ENCODE results near the gene PDXDC1. TPM values are rescaled to one million over a fixed set of nuclear protein-coding genes. Genes with fewer than 3 reads are reported as not detected.
"Not testable (repeated sequence)": the region's sequence is repeated elsewhere in the genome, so short reads cannot be mapped to it uniquely, and the experiment has no call there.

PDXDC1 gene, protein sequence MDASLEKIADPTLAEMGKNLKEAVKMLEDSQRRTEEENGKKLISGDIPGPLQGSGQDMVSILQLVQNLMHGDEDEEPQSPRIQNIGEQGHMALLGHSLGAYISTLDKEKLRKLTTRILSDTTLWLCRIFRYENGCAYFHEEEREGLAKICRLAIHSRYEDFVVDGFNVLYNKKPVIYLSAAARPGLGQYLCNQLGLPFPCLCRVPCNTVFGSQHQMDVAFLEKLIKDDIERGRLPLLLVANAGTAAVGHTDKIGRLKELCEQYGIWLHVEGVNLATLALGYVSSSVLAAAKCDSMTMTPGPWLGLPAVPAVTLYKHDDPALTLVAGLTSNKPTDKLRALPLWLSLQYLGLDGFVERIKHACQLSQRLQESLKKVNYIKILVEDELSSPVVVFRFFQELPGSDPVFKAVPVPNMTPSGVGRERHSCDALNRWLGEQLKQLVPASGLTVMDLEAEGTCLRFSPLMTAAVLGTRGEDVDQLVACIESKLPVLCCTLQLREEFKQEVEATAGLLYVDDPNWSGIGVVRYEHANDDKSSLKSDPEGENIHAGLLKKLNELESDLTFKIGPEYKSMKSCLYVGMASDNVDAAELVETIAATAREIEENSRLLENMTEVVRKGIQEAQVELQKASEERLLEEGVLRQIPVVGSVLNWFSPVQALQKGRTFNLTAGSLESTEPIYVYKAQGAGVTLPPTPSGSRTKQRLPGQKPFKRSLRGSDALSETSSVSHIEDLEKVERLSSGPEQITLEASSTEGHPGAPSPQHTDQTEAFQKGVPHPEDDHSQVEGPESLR
- 36.0 TPM for total RNA-seq

DNA sequence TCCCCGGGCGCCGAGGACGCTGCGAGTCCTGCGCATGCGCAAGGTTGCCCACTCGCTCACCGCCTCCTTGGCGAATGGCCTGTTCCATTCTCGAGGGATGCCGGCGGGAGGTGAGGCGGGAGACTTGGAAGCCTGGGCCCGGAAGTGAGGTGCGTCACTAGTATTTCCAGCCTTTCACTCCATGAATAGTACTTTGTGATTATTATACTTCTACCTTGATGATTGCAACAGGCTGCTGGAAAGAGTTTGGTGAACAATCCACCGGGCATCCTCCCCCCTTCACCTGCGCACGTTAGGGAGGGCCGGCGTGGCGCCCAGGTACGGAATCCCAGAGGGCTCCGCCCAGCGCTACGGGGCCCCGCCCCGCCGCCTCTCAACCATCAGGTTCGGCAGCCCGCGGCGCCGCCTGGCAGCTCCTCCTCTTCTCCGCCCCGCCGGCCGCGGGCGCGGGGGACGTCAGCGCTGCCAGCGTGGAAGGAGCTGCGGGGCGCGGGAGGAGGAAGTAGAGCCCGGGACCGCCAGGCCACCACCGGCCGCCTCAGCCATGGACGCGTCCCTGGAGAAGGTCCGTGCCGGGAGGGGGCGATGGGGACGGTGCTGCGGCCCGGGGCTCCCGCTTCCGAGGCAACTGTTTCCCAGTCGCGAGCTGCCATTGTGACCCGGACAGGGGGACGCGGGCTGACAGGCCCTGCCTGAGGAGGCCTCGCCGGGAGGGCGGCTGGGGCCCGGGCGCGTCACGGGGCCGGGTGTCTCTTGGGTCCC is at the start of gene PDXDC1:
Gene PDXDC1 (plus strand): TSS at position 371 of the 762 bp plus-strand sequence. CDS start 174 bp downstream, at position 545.
- Histone ChIP-seq H3K9ac (ENCODE audit: low read depth in 1 of 3, low read length in 3 of 3) (peak within 1 kb of the TSS; percentile 85 to 93 (median 92)), H3K4me3 (ENCODE audit: low read length in 3 of 3) (peak within 1 kb of the TSS; percentile 75 to 93 (median 91)), H3K27ac (ENCODE audit: low read depth, low read length) (peak within 1 kb of the TSS; percentile 82)
- not testable (repeated sequence) for H3K36me3 ChIP-seq (ENCODE audit: control insufficient read depth in 3 of 3, insufficient read depth in 3 of 3, low read length in 3 of 3); H3K9me3 ChIP-seq (ENCODE audit: control insufficient read depth in 3 of 3, low read length in 3 of 3); H3K4me1 ChIP-seq (ENCODE audit: control insufficient read depth in 3 of 3, insufficient read depth in 3 of 3, low read length in 3 of 3); H3K27me3 ChIP-seq (ENCODE audit: control insufficient read depth in 3 of 3, insufficient read depth in 3 of 3, low read length in 3 of 3)

DNA sequence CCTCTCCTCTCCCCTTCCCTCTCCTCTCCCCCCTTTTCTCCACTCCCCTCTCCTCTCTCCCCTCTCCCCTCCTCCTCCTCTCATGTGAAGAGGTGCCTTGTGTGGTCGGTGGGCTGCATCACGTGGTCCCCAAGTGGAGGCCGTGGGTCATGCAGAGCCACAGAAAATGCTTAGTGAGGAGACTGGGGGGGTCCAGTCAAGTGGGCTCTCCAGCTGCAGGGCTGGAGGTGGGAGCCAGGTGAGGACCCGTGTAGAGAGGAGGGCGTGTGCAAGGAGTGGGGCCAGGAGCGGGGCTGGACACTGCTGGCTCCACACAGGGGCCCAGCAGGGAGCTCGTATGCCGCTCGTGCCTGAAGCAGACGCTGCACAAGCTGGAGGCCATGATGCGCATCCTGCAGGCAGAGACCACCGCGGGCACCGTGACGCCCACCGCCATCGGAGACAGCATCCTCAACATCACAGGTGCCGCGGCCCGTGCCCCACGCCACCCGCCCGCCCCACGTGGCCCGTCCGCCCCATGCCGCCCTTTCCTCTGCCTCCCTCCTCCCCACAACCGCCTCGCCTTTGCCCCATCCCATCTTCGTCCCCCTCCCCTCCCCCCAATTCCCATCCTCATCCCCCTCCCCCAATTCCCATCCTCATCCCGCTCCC is 46.6 kb upstream of the PDXDC1 start:
- not testable (repeated sequence) for H3K4me1 ChIP-seq (ENCODE audit: control insufficient read depth in 3 of 3, insufficient read depth in 3 of 3, low read length in 3 of 3); H3K27ac ChIP-seq (ENCODE audit: low read depth, low read length); H3K4me3 ChIP-seq (ENCODE audit: low read length in 3 of 3); H3K27me3 ChIP-seq (ENCODE audit: control insufficient read depth in 3 of 3, insufficient read depth in 3 of 3, low read length in 3 of 3); H3K9me3 ChIP-seq (ENCODE audit: control insufficient read depth in 3 of 3, low read length in 3 of 3); H3K9ac ChIP-seq (ENCODE audit: low read depth in 1 of 3, low read length in 3 of 3); H3K36me3 ChIP-seq (ENCODE audit: control insufficient read depth in 3 of 3, insufficient read depth in 3 of 3, low read length in 3 of 3)

DNA sequence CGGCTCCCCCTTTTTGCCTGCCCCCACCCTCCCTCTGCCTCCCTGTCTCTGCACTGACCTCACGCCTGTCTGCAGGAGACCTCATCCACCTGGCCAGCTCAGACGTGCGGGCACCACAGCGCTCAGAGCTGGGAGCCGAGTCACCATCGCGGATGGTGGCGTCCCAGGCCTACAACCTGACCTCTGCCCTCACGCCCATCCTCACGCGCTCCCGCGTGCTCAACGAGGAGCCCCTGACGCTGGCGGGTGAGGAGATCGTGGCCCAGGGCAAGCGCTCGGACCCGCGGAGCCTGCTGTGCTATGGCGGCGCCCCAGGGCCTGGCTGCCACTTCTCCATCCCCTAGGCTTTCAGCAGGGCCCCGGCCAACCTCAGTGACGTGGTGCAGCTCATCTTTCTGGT is 45.6 kb upstream of the PDXDC1 start:
- H3K4me1 ChIP-seq (ENCODE audit: control insufficient read depth in 3 of 3, insufficient read depth in 3 of 3, low read length in 3 of 3); H3K27ac ChIP-seq (ENCODE audit: low read depth, low read length); H3K36me3 ChIP-seq (ENCODE audit: control insufficient read depth in 3 of 3, insufficient read depth in 3 of 3, low read length in 3 of 3); H3K9me3 ChIP-seq (ENCODE audit: control insufficient read depth in 3 of 3, low read length in 3 of 3); H3K27me3 ChIP-seq (ENCODE audit: control insufficient read depth in 3 of 3, insufficient read depth in 3 of 3, low read length in 3 of 3); H3K4me3 ChIP-seq (ENCODE audit: low read length in 3 of 3); H3K9ac ChIP-seq (ENCODE audit: low read depth in 1 of 3, low read length in 3 of 3): not testable (repeated sequence)

DNA sequence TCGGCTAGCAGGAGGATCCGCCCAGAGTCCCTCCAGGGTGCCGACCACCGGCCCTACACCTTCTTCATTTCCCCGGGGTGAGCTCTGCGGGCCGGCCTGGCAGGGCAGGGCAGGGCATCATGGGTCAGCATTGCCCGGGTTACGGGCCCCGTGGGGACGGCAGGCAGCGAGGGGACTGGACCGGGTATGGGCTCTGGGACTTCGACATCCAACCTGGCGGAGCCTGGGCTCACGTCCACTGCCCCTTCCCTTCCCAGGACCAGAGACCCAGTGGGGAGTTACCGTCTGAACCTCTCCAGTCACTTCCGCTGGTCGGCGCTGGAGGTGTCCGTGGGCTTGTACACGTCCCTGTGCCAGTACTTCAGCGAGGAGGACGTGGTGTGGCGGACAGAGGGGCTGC is 44.6 kb upstream of the PDXDC1 start:
- H3K9ac ChIP-seq (ENCODE audit: low read depth in 1 of 3, low read length in 3 of 3); H3K9me3 ChIP-seq (ENCODE audit: control insufficient read depth in 3 of 3, low read length in 3 of 3); H3K36me3 ChIP-seq (ENCODE audit: control insufficient read depth in 3 of 3, insufficient read depth in 3 of 3, low read length in 3 of 3); H3K4me1 ChIP-seq (ENCODE audit: control insufficient read depth in 3 of 3, insufficient read depth in 3 of 3, low read length in 3 of 3); H3K27me3 ChIP-seq (ENCODE audit: control insufficient read depth in 3 of 3, insufficient read depth in 3 of 3, low read length in 3 of 3); H3K27ac ChIP-seq (ENCODE audit: low read depth, low read length); H3K4me3 ChIP-seq (ENCODE audit: low read length in 3 of 3): not testable (repeated sequence)

DNA sequence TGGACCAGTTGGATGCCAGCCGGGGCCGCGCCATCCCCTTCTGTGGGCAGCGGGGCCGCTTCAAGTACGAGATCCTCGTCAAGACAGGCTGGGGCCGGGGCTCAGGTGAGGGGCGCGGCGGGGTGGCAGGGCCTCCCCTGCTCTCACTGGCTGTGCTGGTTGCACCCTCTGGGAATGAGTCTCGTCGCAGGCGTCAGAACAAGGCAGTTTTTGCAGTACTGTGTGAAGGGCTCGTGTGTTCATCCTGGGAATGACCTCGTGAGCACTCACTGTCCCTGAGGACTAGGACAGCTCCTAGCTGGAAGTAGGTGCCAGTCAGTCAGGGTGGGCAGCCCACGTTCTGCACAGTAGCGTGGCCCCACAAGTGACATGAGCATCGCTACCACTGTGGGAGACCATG is 43.9 kb upstream of the PDXDC1 start:
- H3K9ac ChIP-seq (ENCODE audit: low read depth in 1 of 3, low read length in 3 of 3); H3K27ac ChIP-seq (ENCODE audit: low read depth, low read length); H3K36me3 ChIP-seq (ENCODE audit: control insufficient read depth in 3 of 3, insufficient read depth in 3 of 3, low read length in 3 of 3); H3K4me1 ChIP-seq (ENCODE audit: control insufficient read depth in 3 of 3, insufficient read depth in 3 of 3, low read length in 3 of 3); H3K4me3 ChIP-seq (ENCODE audit: low read length in 3 of 3); H3K9me3 ChIP-seq (ENCODE audit: control insufficient read depth in 3 of 3, low read length in 3 of 3); H3K27me3 ChIP-seq (ENCODE audit: control insufficient read depth in 3 of 3, insufficient read depth in 3 of 3, low read length in 3 of 3): not testable (repeated sequence)

DNA sequence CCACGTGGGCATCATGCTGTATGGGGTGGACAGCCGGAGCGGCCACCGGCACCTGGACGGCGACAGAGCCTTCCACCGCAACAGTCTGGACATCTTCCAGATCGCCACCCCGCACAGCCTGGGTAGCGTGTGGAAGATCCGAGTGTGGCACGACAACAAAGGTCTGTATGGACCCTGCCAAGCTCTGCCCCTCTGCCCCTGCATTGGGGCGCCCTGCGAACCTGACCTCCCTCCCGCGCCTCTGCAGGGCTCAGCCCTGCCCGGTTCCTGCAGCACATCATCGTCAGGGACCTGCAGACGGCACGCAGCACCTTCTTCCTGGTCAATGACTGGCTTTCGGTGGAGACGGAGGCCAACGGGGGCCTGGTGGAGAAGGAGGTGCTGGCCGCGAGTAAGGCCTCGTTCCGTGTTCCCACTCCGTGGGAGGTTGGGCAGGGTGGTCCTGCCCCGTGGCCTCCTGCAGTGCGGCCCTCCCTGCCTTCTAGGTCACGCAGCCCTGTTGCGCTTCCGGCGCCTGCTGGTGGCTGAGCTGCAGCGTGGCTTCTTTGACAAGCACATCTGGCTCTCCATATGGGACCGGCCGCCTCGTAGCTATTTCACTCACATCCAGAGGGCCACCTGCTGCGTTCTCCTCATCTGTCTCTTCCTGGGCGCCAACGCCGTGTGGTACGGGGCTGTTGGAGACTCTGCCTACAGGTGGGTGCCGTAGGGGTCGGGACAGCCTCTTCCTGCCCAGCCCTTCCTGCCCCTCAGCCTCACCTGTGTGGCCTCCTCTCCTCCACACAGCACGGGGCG is 42.0 kb upstream of the PDXDC1 start:
- not testable (repeated sequence) for H3K9me3 ChIP-seq (ENCODE audit: control insufficient read depth in 3 of 3, low read length in 3 of 3); H3K4me1 ChIP-seq (ENCODE audit: control insufficient read depth in 3 of 3, insufficient read depth in 3 of 3, low read length in 3 of 3); H3K27me3 ChIP-seq (ENCODE audit: control insufficient read depth in 3 of 3, insufficient read depth in 3 of 3, low read length in 3 of 3); H3K4me3 ChIP-seq (ENCODE audit: low read length in 3 of 3); H3K9ac ChIP-seq (ENCODE audit: low read depth in 1 of 3, low read length in 3 of 3); H3K27ac ChIP-seq (ENCODE audit: low read depth, low read length); H3K36me3 ChIP-seq (ENCODE audit: control insufficient read depth in 3 of 3, insufficient read depth in 3 of 3, low read length in 3 of 3)

DNA sequence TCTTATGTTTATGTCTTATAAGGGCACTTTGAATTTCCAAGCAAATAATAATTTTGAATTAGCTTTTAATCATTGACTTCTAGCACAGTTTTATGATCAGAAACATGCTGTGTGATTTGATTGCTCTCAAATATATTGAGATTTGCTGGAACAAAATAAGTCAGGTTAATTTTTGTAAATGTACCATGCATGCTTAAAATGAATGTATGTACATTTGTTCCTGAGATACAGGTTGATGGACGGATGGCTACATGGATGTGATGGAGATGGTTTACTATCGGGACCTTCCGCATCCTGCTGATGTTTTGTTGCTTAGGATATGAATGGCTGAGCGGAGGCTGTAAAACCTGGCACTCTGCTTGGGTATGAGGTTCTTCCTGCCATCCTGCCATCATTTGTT is 37.7 kb upstream of the PDXDC1 start, which contains the start of gene NPIPA1:
Gene NPIPA1 (plus strand): TSS at position 301 of the 400 bp plus-strand sequence. CDS start 0 bp downstream, at position 301.
- H3K36me3 ChIP-seq (ENCODE audit: control insufficient read depth in 3 of 3, insufficient read depth in 3 of 3, low read length in 3 of 3); H3K9ac ChIP-seq (ENCODE audit: low read depth in 1 of 3, low read length in 3 of 3); H3K27ac ChIP-seq (ENCODE audit: low read depth, low read length); H3K4me3 ChIP-seq (ENCODE audit: low read length in 3 of 3); H3K4me1 ChIP-seq (ENCODE audit: control insufficient read depth in 3 of 3, insufficient read depth in 3 of 3, low read length in 3 of 3); H3K9me3 ChIP-seq (ENCODE audit: control insufficient read depth in 3 of 3, low read length in 3 of 3); H3K27me3 ChIP-seq (ENCODE audit: control insufficient read depth in 3 of 3, insufficient read depth in 3 of 3, low read length in 3 of 3): not testable (repeated sequence)

DNA sequence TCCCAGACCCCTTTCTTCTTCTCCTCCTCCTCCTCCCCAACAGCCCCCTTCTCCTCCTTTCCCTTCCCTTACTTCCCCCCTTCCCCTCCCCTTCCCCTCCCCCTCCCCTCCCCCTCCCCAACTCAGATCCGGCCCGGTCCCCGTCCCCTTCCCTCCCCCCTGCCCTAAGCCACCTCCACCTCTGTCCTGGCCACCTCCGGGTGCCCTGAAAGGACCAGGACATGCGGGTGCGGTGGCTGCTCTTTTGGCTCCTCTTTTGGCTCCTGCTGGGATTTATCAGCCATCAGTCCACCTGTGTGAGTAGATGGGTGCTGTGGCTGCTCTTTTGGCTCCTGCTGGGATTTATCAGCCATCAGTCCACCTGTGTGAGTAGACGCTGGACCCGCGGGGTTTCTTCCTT is 36.8 kb upstream of the PDXDC1 start:
- not testable (repeated sequence) for H3K4me3 ChIP-seq (ENCODE audit: low read length in 3 of 3); H3K27ac ChIP-seq (ENCODE audit: low read depth, low read length); H3K4me1 ChIP-seq (ENCODE audit: control insufficient read depth in 3 of 3, insufficient read depth in 3 of 3, low read length in 3 of 3); H3K36me3 ChIP-seq (ENCODE audit: control insufficient read depth in 3 of 3, insufficient read depth in 3 of 3, low read length in 3 of 3); H3K27me3 ChIP-seq (ENCODE audit: control insufficient read depth in 3 of 3, insufficient read depth in 3 of 3, low read length in 3 of 3); H3K9ac ChIP-seq (ENCODE audit: low read depth in 1 of 3, low read length in 3 of 3); H3K9me3 ChIP-seq (ENCODE audit: control insufficient read depth in 3 of 3, low read length in 3 of 3)

DNA sequence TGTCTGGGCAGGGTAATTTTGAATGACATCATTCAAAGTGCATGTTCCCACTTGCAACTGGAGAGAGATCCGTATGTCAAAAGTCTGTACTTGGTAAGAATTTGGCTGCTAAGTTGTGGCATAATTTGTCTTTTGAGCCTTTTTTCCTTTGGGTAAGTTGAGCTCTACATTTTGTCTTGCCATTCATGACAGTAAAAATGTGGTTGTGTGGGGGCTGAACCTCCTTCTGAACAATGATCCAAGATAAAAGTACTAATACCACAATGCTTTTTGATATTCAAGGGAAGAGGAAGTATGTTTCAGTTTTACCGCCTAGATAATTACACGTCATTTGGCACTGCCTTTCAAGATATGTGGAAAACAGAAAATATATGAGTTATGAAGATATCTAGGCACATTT is 32.1 kb upstream of the PDXDC1 start:
- not testable (repeated sequence) for H3K36me3 ChIP-seq (ENCODE audit: control insufficient read depth in 3 of 3, insufficient read depth in 3 of 3, low read length in 3 of 3); H3K9ac ChIP-seq (ENCODE audit: low read depth in 1 of 3, low read length in 3 of 3); H3K9me3 ChIP-seq (ENCODE audit: control insufficient read depth in 3 of 3, low read length in 3 of 3); H3K27ac ChIP-seq (ENCODE audit: low read depth, low read length); H3K4me1 ChIP-seq (ENCODE audit: control insufficient read depth in 3 of 3, insufficient read depth in 3 of 3, low read length in 3 of 3); H3K4me3 ChIP-seq (ENCODE audit: low read length in 3 of 3); H3K27me3 ChIP-seq (ENCODE audit: control insufficient read depth in 3 of 3, insufficient read depth in 3 of 3, low read length in 3 of 3)

Data from skeletal muscle tissue (tissue), 4 donors.